Parathyroid adenoma (tissue), 2 donors: ENCODE data around the gene TRPT1.
A peak's percentile ranks its signal among the peaks of the same experiment; 100 is the strongest.

Experiments used
- H2AFZ ChIP-seq: fragments of 300-600 bp; sonication (generic); one replicate; pipeline ENCODE4 v1.7.0; 2017; ENCODE audit warnings: antibody characterized with exemption, mild to moderate bottlenecking
- H3K27ac ChIP-seq: fragments of 300-600 bp; sonication (generic); one replicate; pipeline ENCODE4 v1.7.0; 2017
- H3K27me3 ChIP-seq: fragments of 300-600 bp; sonication (generic); one replicate; pipeline ENCODE4 v1.7.0; 2017; ENCODE audit warnings: low read length; ENCODE audit not compliant: control insufficient read depth, insufficient read depth
- H3K36me3 ChIP-seq: fragments of 300-600 bp; sonication (generic); one replicate; pipeline ENCODE4 v1.7.0; 2017; ENCODE audit warnings: low read length; ENCODE audit not compliant: control insufficient read depth, insufficient read depth
- H3K4me1 ChIP-seq: fragments of 300-600 bp; sonication (generic); one replicate; pipeline ENCODE4 v1.7.0; 2017; ENCODE audit warnings: control low read depth
- H3K4me2 ChIP-seq: fragments of 300-600 bp; sonication (generic); one replicate; pipeline ENCODE4 v1.7.0; 2017; ENCODE audit warnings: low read length
- H3K4me3 ChIP-seq: fragments of 300-600 bp; sonication (generic); one replicate; pipeline ENCODE4 v1.7.0; 2017; ENCODE audit warnings: low read depth, low read length
- H3K79me2 ChIP-seq: fragments of 300-600 bp; sonication (generic); one replicate; pipeline ENCODE4 v1.7.0; 2017; ENCODE audit warnings: control low read depth
- H3K9ac ChIP-seq: fragments of 300-600 bp; sonication (generic); one replicate; pipeline ENCODE4 v1.7.0; 2017; ENCODE audit warnings: mild to moderate bottlenecking
- H3K9me3 ChIP-seq: fragments of 300-600 bp; sonication (generic); one replicate; pipeline ENCODE4 v1.7.0; 2017; ENCODE audit warnings: low read length; ENCODE audit not compliant: control insufficient read depth
- CTCF ChIP-seq: fragments of 300-600 bp; sonication (generic); IDR thresholded peaks from one replicate; pipeline ENCODE4 v1.7.0; 2017; ENCODE audit warnings: antibody characterized with exemption, mild to moderate bottlenecking
- donor health status: primary hyperparathyroidism.

The TRPT1 gene

GRCh38 chr11:64258356-64258755, 32.4 kb upstream of the TRPT1 start:
- no peak overlapping the region for H3K27ac ChIP-seq
- H3K4me1 ChIP-seq, result peaks cover 23% of the 10 kb centered on the region
- H3K9ac ChIP-seq, result no peak overlapping the region
- H3K4me2 ChIP-seq, result no peak overlapping the region
- H3K4me3 ChIP-seq, result no peak overlapping the region
- H3K79me2 ChIP-seq, result no peaks in the 10 kb centered on the region
- no peak overlapping the region for H2AFZ ChIP-seq
- H3K36me3 ChIP-seq, result no peaks in the 10 kb centered on the region
- H3K9me3 ChIP-seq, result no peaks in the 10 kb centered on the region
- H3K27me3 ChIP-seq, result no peaks in the 10 kb centered on the region
- no peak for TF ChIP-seq CTCF

GRCh38 chr11:64256300-64256699, 30.3 kb upstream of the TRPT1 start:
- Histone ChIP-seq H3K4me1 (peaks cover 23% of the 10 kb centered on the region), H3K9ac (no peak overlapping the region), H3K4me2 (no peak overlapping the region), H3K36me3 (no peaks in the 10 kb centered on the region), H3K27ac (no peak overlapping the region), H3K4me3 (no peak overlapping the region), H3K27me3 (no peaks in the 10 kb centered on the region), H3K79me2 (no peaks in the 10 kb centered on the region), H3K9me3 (no peaks in the 10 kb centered on the region), H2AFZ (no peak overlapping the region)
- no peak for TF ChIP-seq CTCF

GRCh38 chr11:64255135-64256128, 29.4 kb upstream of the TRPT1 start:
- H3K4me2 ChIP-seq, result no peak overlapping the region
- no peaks in the 10 kb centered on the region for H3K9me3 ChIP-seq
- peak overlapping the region; percentile 15 for H3K27ac ChIP-seq
- no peaks in the 10 kb centered on the region for H3K27me3 ChIP-seq
- no peak overlapping the region for H2AFZ ChIP-seq
- H3K4me3 ChIP-seq, result no peak overlapping the region
- H3K4me1 ChIP-seq, result peaks cover 23% of the 10 kb centered on the region
- no peaks in the 10 kb centered on the region for H3K36me3 ChIP-seq
- no peak overlapping the region for H3K9ac ChIP-seq
- no peak for TF ChIP-seq CTCF
- H3K79me2 ChIP-seq, result no peaks in the 10 kb centered on the region

GRCh38 chr11:64254326-64254725, 28.3 kb upstream of the TRPT1 start:
- H2AFZ ChIP-seq, result no peak overlapping the region
- H3K4me2 ChIP-seq, result no peak overlapping the region
- no peak overlapping the region for H3K27ac ChIP-seq
- no peak for TF ChIP-seq CTCF
- no peaks in the 10 kb centered on the region for H3K36me3 ChIP-seq
- H3K4me3 ChIP-seq, result no peak overlapping the region
- H3K9me3 ChIP-seq, result no peaks in the 10 kb centered on the region
- no peaks in the 10 kb centered on the region for H3K79me2 ChIP-seq
- H3K9ac ChIP-seq, result no peak overlapping the region
- peaks cover 23% of the 10 kb centered on the region for H3K4me1 ChIP-seq
- H3K27me3 ChIP-seq, result no peaks in the 10 kb centered on the region

- no peaks in the 10 kb centered on the region for H3K9me3 ChIP-seq
- no peak overlapping the region for H3K9ac ChIP-seq
- H3K4me2 ChIP-seq, result no peak overlapping the region
- TF ChIP-seq CTCF, result no peak
- no peak overlapping the region for H3K4me3 ChIP-seq
- no peaks in the 10 kb centered on the region for H3K27me3 ChIP-seq
- H3K27ac ChIP-seq, result no peak overlapping the region
- no peaks in the 10 kb centered on the region for H3K79me2 ChIP-seq
- H3K36me3 ChIP-seq, result no peaks in the 10 kb centered on the region
- H2AFZ ChIP-seq, result no peak overlapping the region
- H3K4me1 ChIP-seq, result peaks cover 23% of the 10 kb centered on the region
Measured at GRCh38 chr11:64253481-64253880, 27.5 kb upstream of the TRPT1 start.
